ENCODE measurements around the gene PCSK4.
"Not testable (repeated sequence)": the region's sequence is repeated elsewhere in the genome, so short reads cannot be mapped to it uniquely, and the experiment has no call there.

Gene PCSK4

GRCh38 chr19:1486720-1487575 lies 3.2 kb downstream of the PCSK4 start:
- no peak for DNase-seq

GRCh38 chr19:1483979-1484428 lies 6.1 kb downstream of the PCSK4 start:
- no peak for DNase-seq

GRCh38 chr19:1483131-1483978 lies 6.8 kb downstream of the PCSK4 start:
- DNase-seq = no peak

GRCh38 chr19:1482361-1483130 lies 7.6 kb downstream of the PCSK4 start:
- DNase-seq = no peak

- no peak for DNase-seq
These were observed 8.2 kb downstream of the PCSK4 start for GRCh38 chr19:1481893-1482360.

GRCh38 chr19:1481224-1481892 lies 8.8 kb downstream of the PCSK4 start:
- no peak for DNase-seq

GRCh38 chr19:1478934-1479707 lies 11.0 kb downstream of the PCSK4 start, which contains the start of gene C19orf25:
C19orf25 (minus strand) TSS chr19:1479215; CDS start chr19:1478903, 312 bp downstream.
- peak; percentile 67 for DNase-seq

GRCh38 chr19:1477056-1477455 lies 13.1 kb downstream of the PCSK4 start:
- DNase-seq = not testable (repeated sequence)

- no peak for DNase-seq
These were observed 14.3 kb downstream of the PCSK4 start for GRCh38 chr19:1475751-1476437.

- DNase-seq = no peak
These were observed 15.3 kb downstream of the PCSK4 start for GRCh38 chr19:1474765-1475351.

GRCh38 chr19:1474011-1474764 lies 16.0 kb downstream of the PCSK4 start:
- no peak for DNase-seq

GRCh38 chr19:1473085-1473851 lies 16.9 kb downstream of the PCSK4 start:
- DNase-seq = no peak

GRCh38 chr19:1472231-1473084 lies 17.7 kb downstream of the PCSK4 start:
- DNase-seq = no peak

GRCh38 chr19:1471515-1472160 lies 18.5 kb downstream of the PCSK4 start:
- DNase-seq = no peak

- no peak for DNase-seq
These were observed 19.1 kb downstream of the PCSK4 start for GRCh38 chr19:1471010-1471514.

- DNase-seq = no peak
These were observed 19.7 kb downstream of the PCSK4 start for GRCh38 chr19:1470305-1471009.

GRCh38 chr19:1470055-1470304 lies 20.2 kb downstream of the PCSK4 start:
- DNase-seq = no peak

Data from NCI-H2029 treated with DMSO at 0.1 percent for 48 hours (cell line).